Heart left ventricle (tissue), 13 donors: ENCODE results near the gene S100P.
A peak's percentile ranks its signal among the peaks of the same experiment; 100 is the strongest.

ENCODE experiments used
- POLR2A ChIP-seq, 2 donors: fragments of 450-650 bp; IDR thresholded peaks; one replicate each; pipeline ENCODE4 v1.6.1; 2017; ENCODE audit warnings: antibody characterized with exemption in 2 of 2, mild to moderate bottlenecking in 2 of 2, moderate library complexity in 2 of 2
- TF ChIP-seq, protein P1 (sequence below), 12 donors: fragments of 200-600 bp; sonication (generic) in 4 of 12; IDR thresholded peaks; one replicate each; pipeline versions ENCODE4 v1.5.0 to v1.8.0; 2018 to 2022; ENCODE audit warnings: antibody characterized with exemption in 12 of 12, mild to moderate bottlenecking in 5 of 12
- donor health status: ischemic (EF 13 %, LVEDD 7.1; RV severe dilation, severe dysfunction).
- donor health status: DM: no; HTN: yes; CAD: no.
- donor health status: DM: no; HTN: no; CAD: no.
- donor health status: ischemic (EF 25% LVEDD 6.9; RV normal size, moderate dysfunction).
- donor health status: ischemic (EF 25% LVEDD 5.7; RV mildly dilated, moderate dysfunction).
- donor health status: ischemic (EF 35%, LVEDD 5.7; RV mildly dilated, moderate dysfunction).
- donor health status: nonischemic (EF 11% LVEDD 7.7; RV severe dilation, severe dysfunction).
- donor health status: DM: yes; HTN: yes; CAD: no.
- donor health status: PGD.
- donor health status: ischemic (EF 29% LVEDD 5.4; RV normal size, mild dysfunction).
- donor health status: nonischemic (EF 23%, LVEDD 6.1; RV moderate dilation, normal function).

GRCh38 chr4:6709230-6710114, 15.8 kb downstream of the S100P start, which contains the start of gene MRFAP1L1:
- TF ChIP-seq, protein P1, sequence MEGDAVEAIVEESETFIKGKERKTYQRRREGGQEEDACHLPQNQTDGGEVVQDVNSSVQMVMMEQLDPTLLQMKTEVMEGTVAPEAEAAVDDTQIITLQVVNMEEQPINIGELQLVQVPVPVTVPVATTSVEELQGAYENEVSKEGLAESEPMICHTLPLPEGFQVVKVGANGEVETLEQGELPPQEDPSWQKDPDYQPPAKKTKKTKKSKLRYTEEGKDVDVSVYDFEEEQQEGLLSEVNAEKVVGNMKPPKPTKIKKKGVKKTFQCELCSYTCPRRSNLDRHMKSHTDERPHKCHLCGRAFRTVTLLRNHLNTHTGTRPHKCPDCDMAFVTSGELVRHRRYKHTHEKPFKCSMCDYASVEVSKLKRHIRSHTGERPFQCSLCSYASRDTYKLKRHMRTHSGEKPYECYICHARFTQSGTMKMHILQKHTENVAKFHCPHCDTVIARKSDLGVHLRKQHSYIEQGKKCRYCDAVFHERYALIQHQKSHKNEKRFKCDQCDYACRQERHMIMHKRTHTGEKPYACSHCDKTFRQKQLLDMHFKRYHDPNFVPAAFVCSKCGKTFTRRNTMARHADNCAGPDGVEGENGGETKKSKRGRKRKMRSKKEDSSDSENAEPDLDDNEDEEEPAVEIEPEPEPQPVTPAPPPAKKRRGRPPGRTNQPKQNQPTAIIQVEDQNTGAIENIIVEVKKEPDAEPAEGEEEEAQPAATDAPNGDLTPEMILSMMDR (IDR thresholded peaks at IDR 0.05), result peak in 3 of 12 donors; percentile 6 to 28 (median 16)
- TF ChIP-seq POLR2A (IDR thresholded peaks at IDR 0.05), result peak in 1 of 2 donors; percentile 43
